ENCODE measurements around the gene EIF3J.
A peak's percentile ranks its signal among the peaks of the same experiment; 100 is the strongest.

EIF3J gene

DNA sequence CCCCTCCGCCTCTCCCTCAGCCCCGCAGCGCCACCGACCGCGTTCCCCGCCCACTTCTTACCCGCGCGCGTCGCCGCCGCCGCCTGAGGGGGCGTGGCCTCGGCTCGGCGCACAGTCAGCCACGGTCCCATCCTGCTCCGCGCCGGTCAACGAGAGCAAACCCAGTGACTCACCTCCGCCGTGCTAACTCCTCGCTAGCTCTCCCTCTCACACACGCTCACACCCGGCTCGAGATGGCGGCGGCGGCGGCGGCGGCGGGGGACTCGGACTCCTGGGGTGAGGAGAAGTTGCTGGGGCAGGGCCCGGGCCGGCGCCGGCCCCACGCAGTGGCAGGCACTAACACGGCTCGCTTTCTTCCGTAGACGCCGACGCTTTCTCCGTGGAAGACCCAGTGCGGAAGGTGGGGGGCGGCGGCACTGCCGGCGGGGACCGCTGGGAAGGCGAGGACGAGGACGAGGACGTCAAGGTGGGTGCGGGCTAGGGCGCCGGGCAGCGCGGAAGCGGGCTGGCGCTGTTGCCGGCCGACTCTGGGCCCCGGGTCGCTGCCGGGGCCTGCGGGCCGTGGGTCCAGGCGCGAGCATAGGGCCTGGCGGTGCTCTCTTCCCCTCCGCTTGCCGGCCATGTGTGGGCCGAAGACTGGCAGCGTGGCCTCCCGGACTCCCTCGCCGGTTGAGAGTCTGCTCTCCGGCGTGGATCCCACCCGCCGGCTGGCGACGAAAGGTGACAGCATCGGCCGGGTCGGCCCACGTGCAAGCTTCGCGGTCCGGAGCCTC lies at the start of gene EIF3J:
Gene EIF3J (plus strand): TSS at position 186 of the 773 bp plus-strand sequence. CDS start 48 bp downstream, at position 234.
- peak within 1 kb of the TSS; percentile 97 for H3K27ac ChIP-seq
- TF ChIP-seq, protein P1, sequence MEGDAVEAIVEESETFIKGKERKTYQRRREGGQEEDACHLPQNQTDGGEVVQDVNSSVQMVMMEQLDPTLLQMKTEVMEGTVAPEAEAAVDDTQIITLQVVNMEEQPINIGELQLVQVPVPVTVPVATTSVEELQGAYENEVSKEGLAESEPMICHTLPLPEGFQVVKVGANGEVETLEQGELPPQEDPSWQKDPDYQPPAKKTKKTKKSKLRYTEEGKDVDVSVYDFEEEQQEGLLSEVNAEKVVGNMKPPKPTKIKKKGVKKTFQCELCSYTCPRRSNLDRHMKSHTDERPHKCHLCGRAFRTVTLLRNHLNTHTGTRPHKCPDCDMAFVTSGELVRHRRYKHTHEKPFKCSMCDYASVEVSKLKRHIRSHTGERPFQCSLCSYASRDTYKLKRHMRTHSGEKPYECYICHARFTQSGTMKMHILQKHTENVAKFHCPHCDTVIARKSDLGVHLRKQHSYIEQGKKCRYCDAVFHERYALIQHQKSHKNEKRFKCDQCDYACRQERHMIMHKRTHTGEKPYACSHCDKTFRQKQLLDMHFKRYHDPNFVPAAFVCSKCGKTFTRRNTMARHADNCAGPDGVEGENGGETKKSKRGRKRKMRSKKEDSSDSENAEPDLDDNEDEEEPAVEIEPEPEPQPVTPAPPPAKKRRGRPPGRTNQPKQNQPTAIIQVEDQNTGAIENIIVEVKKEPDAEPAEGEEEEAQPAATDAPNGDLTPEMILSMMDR (conservative IDR thresholded peaks at IDR 0.05): no peak

- TF ChIP-seq, protein P1 (conservative IDR thresholded peaks at IDR 0.05): no peak
- no peak overlapping the region for H3K27ac ChIP-seq
Measured at GRCh38 chr15:44489464-44489863, 47.5 kb upstream of the EIF3J start.

GRCh38 chr15:44490622-44491021 lies 46.3 kb upstream of the EIF3J start:
- TF ChIP-seq, protein P1 (conservative IDR thresholded peaks at IDR 0.05): no peak

DNA sequence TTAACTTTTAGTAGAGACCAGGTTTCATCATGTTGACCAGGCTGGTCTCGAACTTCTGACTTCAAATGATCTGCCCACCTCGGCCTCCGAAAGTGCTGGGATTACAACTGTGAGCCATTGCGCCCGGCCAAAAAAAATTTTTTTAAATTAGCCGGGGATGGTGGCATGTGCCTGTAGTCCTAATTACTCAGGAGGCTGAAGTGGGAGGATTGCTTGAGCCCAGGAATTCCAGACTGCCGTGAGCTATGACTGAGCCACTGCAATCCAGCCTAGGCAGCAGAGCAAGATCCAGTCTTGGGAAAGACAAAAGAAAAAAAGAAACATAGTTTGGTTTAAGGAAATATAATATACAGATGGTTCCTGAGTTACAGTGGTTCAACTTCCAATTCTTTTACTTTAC lies 44.9 kb upstream of the EIF3J start:
- TF ChIP-seq, protein P1 (conservative IDR thresholded peaks at IDR 0.05): no peak

More at GRCh38 chr15:44490622-44491021, 46.3 kb upstream of the EIF3J start:
- H3K27ac ChIP-seq: no peak overlapping the region

DNA sequence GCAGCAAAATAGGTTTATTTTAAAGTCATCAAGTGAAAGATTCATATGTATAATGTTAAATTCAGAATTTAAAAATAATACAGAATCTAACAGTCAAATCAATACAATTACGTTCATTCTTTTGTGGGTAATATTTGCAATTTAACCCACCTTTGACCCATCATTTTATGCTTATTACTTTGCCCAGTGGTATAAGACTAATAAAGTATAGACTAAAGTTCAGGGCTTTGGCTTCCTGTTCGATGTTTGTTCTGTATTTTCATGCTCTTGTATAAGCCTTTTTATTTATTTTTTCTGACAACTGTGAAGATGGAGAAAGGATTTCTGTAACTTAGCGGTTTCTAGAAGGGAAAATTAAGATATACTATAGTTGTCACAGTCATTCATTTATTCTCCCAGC lies 44.3 kb upstream of the EIF3J start:
- H3K27ac ChIP-seq: no peak overlapping the region
- TF ChIP-seq, protein P1 (conservative IDR thresholded peaks at IDR 0.05): no peak

More for the DNA sequence above, 44.9 kb upstream of the EIF3J start:
- H3K27ac ChIP-seq: no peak overlapping the region

DNA sequence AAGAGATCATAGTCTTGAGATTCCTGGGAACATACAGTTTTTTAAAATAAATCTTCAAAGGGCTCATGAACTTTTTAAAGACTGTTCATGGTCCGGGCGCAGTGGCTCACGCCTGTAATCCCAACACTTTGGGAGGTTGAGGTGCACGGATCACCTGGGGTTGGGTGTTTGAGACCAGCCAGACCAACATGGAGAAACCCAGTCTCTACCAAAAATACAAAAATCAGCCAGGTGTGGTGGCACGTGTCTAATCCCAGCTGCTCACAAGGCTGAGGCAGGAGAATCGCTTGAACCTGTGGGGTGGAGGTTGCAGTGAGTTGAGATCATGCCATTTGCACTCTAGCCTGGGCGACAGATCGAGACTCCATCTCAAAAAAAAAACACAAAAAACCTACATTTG lies 41.4 kb upstream of the EIF3J start:
- TF ChIP-seq, protein P1 (conservative IDR thresholded peaks at IDR 0.05): no peak
- no peak overlapping the region for H3K27ac ChIP-seq

GRCh38 chr15:44500555-44500954 lies 36.4 kb upstream of the EIF3J start:
- no peak overlapping the region for H3K27ac ChIP-seq
- TF ChIP-seq, protein P1 (conservative IDR thresholded peaks at IDR 0.05): no peak
